ENCODE data around the gene ZNF22.

ZNF22 gene

GRCh38 chr10:44960482-44961229, 40.1 kb upstream of the ZNF22 start:
- Mint-ChIP-seq H3K9me3 (no peaks in the 10 kb centered on the region), H3K4me1 (peaks cover 13% of the 10 kb centered on the region), H3K27ac (no peak overlapping the region), H3K36me3 (peaks cover 10% of the 10 kb centered on the region), H3K27me3 (peaks cover 13% of the 10 kb centered on the region), H3K4me3 (peak overlapping the region; percentile 81)
- no peak for DNase-seq
- CTCF ChIA-PET: interaction anchor here (1.0 kb wide), 1 partner anchor 27 kb away, joined by 7 read pairs; no protein-coding TSS in a partner anchor

GRCh38 chr10:44961230-44961571, 39.5 kb upstream of the ZNF22 start:
- no peak overlapping the region for H3K27ac Mint-ChIP-seq
- peaks cover 17% of the 10 kb centered on the region for H3K4me1 Mint-ChIP-seq
- H3K27me3 Mint-ChIP-seq: peaks cover 13% of the 10 kb centered on the region
- no peaks in the 10 kb centered on the region for H3K9me3 Mint-ChIP-seq
- H3K4me3 Mint-ChIP-seq: peak overlapping the region; percentile 14
- CTCF ChIA-PET: interaction anchor here (1.0 kb wide), 1 partner anchor 28 kb away, joined by 7 read pairs; no protein-coding TSS in a partner anchor
- DNase-seq: no peak
- H3K36me3 Mint-ChIP-seq: peaks cover 4% of the 10 kb centered on the region

- H3K36me3 Mint-ChIP-seq: no peaks in the 10 kb centered on the region
- peaks cover 13% of the 10 kb centered on the region for H3K27me3 Mint-ChIP-seq
- peaks cover 20% of the 10 kb centered on the region for H3K4me1 Mint-ChIP-seq
- DNase-seq: no peak
- no peaks in the 10 kb centered on the region for H3K9me3 Mint-ChIP-seq
- CTCF ChIA-PET: interaction anchor here (2.2 kb wide), 1 partner anchor 29 kb away, joined by 11 read pairs; no protein-coding TSS in a partner anchor
- no peak overlapping the region for H3K4me3 Mint-ChIP-seq
- no peak overlapping the region for H3K27ac Mint-ChIP-seq
These were observed 38.6 kb upstream of the ZNF22 start for GRCh38 chr10:44961931-44962750.

GRCh38 chr10:44962870-44963738, 37.6 kb upstream of the ZNF22 start:
- H3K9me3 Mint-ChIP-seq: no peaks in the 10 kb centered on the region
- peaks cover 25% of the 10 kb centered on the region for H3K4me1 Mint-ChIP-seq
- no peak overlapping the region for H3K4me3 Mint-ChIP-seq
- H3K27me3 Mint-ChIP-seq: peaks cover 13% of the 10 kb centered on the region
- CTCF ChIA-PET: interaction anchor here (1.0 to 2.2 kb wide), 3 partner anchors 10 to 30 kb away, joined by 3 to 11 read pairs (median 4); partner anchors contain the start of gene DEPP1
- H3K36me3 Mint-ChIP-seq: no peaks in the 10 kb centered on the region
- DNase-seq: no peak
- H3K27ac Mint-ChIP-seq: no peak overlapping the region

GRCh38 chr10:44963772-44964633, 36.7 kb upstream of the ZNF22 start:
- H3K27ac Mint-ChIP-seq: no peak overlapping the region
- H3K4me3 Mint-ChIP-seq: no peak overlapping the region
- CTCF ChIA-PET: interaction anchor here (1.0 to 2.3 kb wide), 4 partner anchors 9 to 31 kb away, joined by 3 to 11 read pairs (median 6); partner anchors contain the start of gene DEPP1
- H3K4me1 Mint-ChIP-seq: peaks cover 25% of the 10 kb centered on the region
- peaks cover 13% of the 10 kb centered on the region for H3K27me3 Mint-ChIP-seq
- no peak for DNase-seq
- H3K9me3 Mint-ChIP-seq: no peaks in the 10 kb centered on the region
- H3K36me3 Mint-ChIP-seq: no peaks in the 10 kb centered on the region

GRCh38 chr10:44965104-44965503, 35.6 kb upstream of the ZNF22 start:
- CTCF ChIA-PET: interaction anchor here (1.9 to 2.3 kb wide), 2 partner anchors 11 to 33 kb away, joined by 5 to 9 read pairs; no protein-coding TSS in a partner anchor
- no peaks in the 10 kb centered on the region for H3K9me3 Mint-ChIP-seq
- peaks cover 29% of the 10 kb centered on the region for H3K4me1 Mint-ChIP-seq
- no peak for DNase-seq
- H3K36me3 Mint-ChIP-seq: no peaks in the 10 kb centered on the region
- no peak overlapping the region for H3K4me3 Mint-ChIP-seq
- peaks cover 13% of the 10 kb centered on the region for H3K27me3 Mint-ChIP-seq
- no peak overlapping the region for H3K27ac Mint-ChIP-seq

- peaks cover 29% of the 10 kb centered on the region for H3K4me1 Mint-ChIP-seq
- CTCF ChIA-PET: interaction anchor here (1.0 to 2.3 kb wide), 5 partner anchors 10 to 33 kb away, joined by 3 to 9 read pairs (median 5); no protein-coding TSS in a partner anchor
- no peak for DNase-seq
These were observed 35.0 kb upstream of the ZNF22 start for GRCh38 chr10:44965651-44966097.

GRCh38 chr10:44966129-44966815, 34.5 kb upstream of the ZNF22 start:
- H3K27ac Mint-ChIP-seq: no peak overlapping the region
- H3K4me3 Mint-ChIP-seq: no peak overlapping the region
- DNase-seq: no peak
- no peaks in the 10 kb centered on the region for H3K36me3 Mint-ChIP-seq
- peaks cover 29% of the 10 kb centered on the region for H3K4me1 Mint-ChIP-seq
- CTCF ChIA-PET: interaction anchor here (0.7 to 2.3 kb wide), 7 partner anchors 9 to 34 kb away, joined by 3 to 9 read pairs (median 5); no protein-coding TSS in a partner anchor
- no peaks in the 10 kb centered on the region for H3K9me3 Mint-ChIP-seq
- peaks cover 2% of the 10 kb centered on the region for H3K27me3 Mint-ChIP-seq

More at GRCh38 chr10:44965651-44966097, 35.0 kb upstream of the ZNF22 start:
- Mint-ChIP-seq H3K27ac (no peak overlapping the region), H3K9me3 (no peaks in the 10 kb centered on the region), H3K4me3 (no peak overlapping the region), H3K27me3 (peaks cover 8% of the 10 kb centered on the region), H3K36me3 (no peaks in the 10 kb centered on the region)

- H3K36me3 Mint-ChIP-seq: no peaks in the 10 kb centered on the region
- peaks cover 29% of the 10 kb centered on the region for H3K4me1 Mint-ChIP-seq
- no peak overlapping the region for H3K27ac Mint-ChIP-seq
- CTCF ChIA-PET: interaction anchor here (0.6 to 2.3 kb wide), 9 partner anchors 9 to 34 kb away, joined by 3 to 9 read pairs (median 5); partner anchors contain the start of gene DEPP1
- no peak overlapping the region for H3K4me3 Mint-ChIP-seq
- no peak for DNase-seq
- H3K9me3 Mint-ChIP-seq: no peaks in the 10 kb centered on the region
- H3K27me3 Mint-ChIP-seq: no peaks in the 10 kb centered on the region
These were observed 33.8 kb upstream of the ZNF22 start for GRCh38 chr10:44966816-44967509.

- H3K36me3 Mint-ChIP-seq: no peaks in the 10 kb centered on the region
- H3K4me1 Mint-ChIP-seq: peaks cover 29% of the 10 kb centered on the region
- H3K27ac Mint-ChIP-seq: no peak overlapping the region
- no peak for DNase-seq
- CTCF ChIA-PET: interaction anchor here (0.6 to 2.3 kb wide), 7 partner anchors 9 to 35 kb away, joined by 3 to 7 read pairs (median 5); partner anchors contain the start of gene DEPP1
- H3K4me3 Mint-ChIP-seq: no peak overlapping the region
- H3K9me3 Mint-ChIP-seq: no peaks in the 10 kb centered on the region
- H3K27me3 Mint-ChIP-seq: no peaks in the 10 kb centered on the region
These were observed 33.1 kb upstream of the ZNF22 start for GRCh38 chr10:44967616-44968015.

GRCh38 chr10:44968091-44968490, 32.6 kb upstream of the ZNF22 start:
- H3K27me3 Mint-ChIP-seq: no peaks in the 10 kb centered on the region
- CTCF ChIA-PET: interaction anchor here (0.8 to 2.2 kb wide), 6 partner anchors 8 to 35 kb away, joined by 3 to 7 read pairs (median 4); partner anchors contain the start of gene DEPP1
- H3K9me3 Mint-ChIP-seq: no peaks in the 10 kb centered on the region
- peaks cover 29% of the 10 kb centered on the region for H3K4me1 Mint-ChIP-seq
- H3K36me3 Mint-ChIP-seq: no peaks in the 10 kb centered on the region
- H3K27ac Mint-ChIP-seq: peak overlapping the region; percentile 38
- DNase-seq: no peak
- no peak overlapping the region for H3K4me3 Mint-ChIP-seq
